Activated CD4-positive, alpha-beta T cell treated with anti-CD3 and anti-CD28 coated beads, Interleukin-10, Interleukin-2, amounts not matched to agents 100 ng/mL and 50 ng/mL, durations not matched to agents 16 hours and 8 hours (primary cell): ENCODE results near the gene TEX19.
"Not testable (repeated sequence)": the region's sequence is repeated elsewhere in the genome, so short reads cannot be mapped to it uniquely, and the experiment has no call there.

ENCODE experiments used
- DNase-seq: peaks from one replicate; pipeline ENCODE4 v3.0.0-alpha.2; 2020

TEX19 gene

GRCh38 chr17:82338858-82339633 is 20.0 kb upstream of the TEX19 start:
- peak; percentile 43 for DNase-seq

- no peak for DNase-seq
Observed at GRCh38 chr17:82339634-82340580, 19.1 kb upstream of the TEX19 start.

- no peak for DNase-seq
Observed at GRCh38 chr17:82342361-82343079, 16.5 kb upstream of the TEX19 start.

- DNase-seq = no peak
Observed at GRCh38 chr17:82343560-82343959, 15.5 kb upstream of the TEX19 start.

GRCh38 chr17:82344175-82344907 is 14.7 kb upstream of the TEX19 start:
- no peak for DNase-seq

GRCh38 chr17:82345151-82345976 is 13.7 kb upstream of the TEX19 start:
- DNase-seq = no peak

GRCh38 chr17:82346342-82347300 is 12.4 kb upstream of the TEX19 start:
- DNase-seq = no peak

GRCh38 chr17:82347994-82348393 is 11.1 kb upstream of the TEX19 start:
- DNase-seq = not testable (repeated sequence)

GRCh38 chr17:82348434-82348833 is 10.6 kb upstream of the TEX19 start:
- DNase-seq = no peak

GRCh38 chr17:82348866-82349265 is 10.2 kb upstream of the TEX19 start:
- no peak for DNase-seq

GRCh38 chr17:82349287-82349701 is 9.8 kb upstream of the TEX19 start:
- no peak for DNase-seq

- peak; percentile 50 for DNase-seq
Observed at GRCh38 chr17:82350182-82351030, 8.6 kb upstream of the TEX19 start.

GRCh38 chr17:82351254-82351712 is 7.8 kb upstream of the TEX19 start:
- DNase-seq = no peak

- DNase-seq = peak; percentile 86
Observed at GRCh38 chr17:82351713-82352488, 7.1 kb upstream of the TEX19 start.

- no peak for DNase-seq
Observed at GRCh38 chr17:82353484-82353883, 5.6 kb upstream of the TEX19 start.

- DNase-seq = no peak
Observed at GRCh38 chr17:82354804-82355308, 4.2 kb upstream of the TEX19 start.

- DNase-seq = no peak
Observed at GRCh38 chr17:82355770-82356427, 3.1 kb upstream of the TEX19 start.
